Right atrium auricular region (tissue), 2 donors: Measurements from ENCODE around the gene VPS16. TPM values are rescaled to one million over a fixed set of nuclear protein-coding genes. Genes with fewer than 3 reads are reported as not detected.
A peak's percentile ranks its signal among the peaks of the same experiment; 100 is the strongest.

Source experiments
- DNase-seq: peaks from one replicate; pipeline ENCODE4 v3.0.0-alpha.2; 2019; ENCODE audit warnings: low spot score
- H3K27ac ChIP-seq, 2 donors: fragments of 200-600 bp; sonication (generic); 1 replicate in 1 of 2; 2 replicates in 1 of 2; pipeline ENCODE4 v1.5.1; 2016 to 2019
- H3K27me3 ChIP-seq, 2 donors: fragments of 200-600 bp; sonication (generic); one replicate each; pipeline versions ENCODE4 v1.5.1 to v1.6.0; 2017 to 2019
- H3K36me3 ChIP-seq: fragments of 200-600 bp; sonication (generic); one replicate; pipeline ENCODE4 v1.5.1; 2016
- H3K4me1 ChIP-seq, 2 donors: fragments of 200-600 bp; sonication (generic); one replicate each; pipeline versions ENCODE4 v1.5.1 to v1.6.0; 2017 to 2019
- H3K4me3 ChIP-seq, 2 donors: fragments of 200-600 bp; sonication (generic); 1 replicate in 1 of 2; 2 replicates in 1 of 2; pipeline ENCODE4 v1.5.1; 2017 to 2019; ENCODE audit warnings: mild to moderate bottlenecking in 1 of 2, moderate library complexity in 1 of 2
- H3K9me3 ChIP-seq, 2 donors: fragments of 200-600 bp; sonication (generic); one replicate each; pipeline ENCODE4 v1.5.1; 2019
- CTCF ChIP-seq, 2 donors: fragments of 200-600 bp; sonication (generic); IDR thresholded peaks; one replicate each; pipeline ENCODE4 v1.5.1; 2019; ENCODE audit warnings: antibody characterized with exemption in 2 of 2
- total RNA-seq, 2 donors: library from RNA; depleted of rRNA; stranded (reverse); fragments of >200 nt; gene quantifications; one replicate each; pipeline ENCODE4 v1.1.0, GENCODE V29; 2016

Gene VPS16
- 10 to 100 TPM; 12.8 to 16.4 TPM for total RNA-seq

GRCh38 chr20:2840138-2840966 lies at the start of gene VPS16, which contains the start of gene PCED1A:
TSS of gene VPS16 (plus strand) at chr20:2840745. CDS start at chr20:2840775, 30 bp downstream.
TSS of gene PCED1A (minus strand) at chr20:2840655. CDS start at chr20:2839912, 743 bp downstream.
- no peaks in the 10 kb centered on the region for H3K36me3 ChIP-seq
- H3K4me3 ChIP-seq: peak within 1 kb of the TSS; percentile 95 to 98
- H3K4me1 ChIP-seq: peaks cover 0 to 21% of the 10 kb centered on the region in 2 donors
- TF ChIP-seq CTCF (IDR thresholded peaks at IDR 0.05): no peak
- no peaks in the 10 kb centered on the region for H3K27me3 ChIP-seq
- no peaks in the 10 kb centered on the region for H3K9me3 ChIP-seq
- peak within 1 kb of the TSS; percentile 89 to 92 for H3K27ac ChIP-seq
- peak; percentile 85 for DNase-seq

- H3K27ac ChIP-seq: no peak overlapping the region
- TF ChIP-seq CTCF (IDR thresholded peaks at IDR 0.05): no peak
- no peak for DNase-seq
- no peaks in the 10 kb centered on the region for H3K36me3 ChIP-seq
- H3K27me3 ChIP-seq: no peaks in the 10 kb centered on the region
- H3K9me3 ChIP-seq: no peaks in the 10 kb centered on the region
- H3K4me3 ChIP-seq: no peak overlapping the region
- H3K4me1 ChIP-seq: no peaks in the 10 kb centered on the region
Measured at GRCh38 chr20:2793471-2793870, 47.1 kb upstream of the VPS16 start.

GRCh38 chr20:2794202-2794748 lies 46.3 kb upstream of the VPS16 start:
- DNase-seq: no peak
- Histone ChIP-seq H3K4me3 (no peak overlapping the region), H3K4me1 (no peaks in the 10 kb centered on the region), H3K27me3 (no peaks in the 10 kb centered on the region), H3K36me3 (no peaks in the 10 kb centered on the region), H3K9me3 (no peaks in the 10 kb centered on the region), H3K27ac (no peak overlapping the region)
- no peak for TF ChIP-seq CTCF (IDR thresholded peaks at IDR 0.05)

- H3K27ac ChIP-seq: no peak overlapping the region
- peaks cover 0 to 6% of the 10 kb centered on the region in 2 donors for H3K4me1 ChIP-seq
- no peak for DNase-seq
- H3K36me3 ChIP-seq: no peaks in the 10 kb centered on the region
- no peak for TF ChIP-seq CTCF (IDR thresholded peaks at IDR 0.05)
- no peaks in the 10 kb centered on the region for H3K9me3 ChIP-seq
- no peaks in the 10 kb centered on the region for H3K27me3 ChIP-seq
- no peak overlapping the region for H3K4me3 ChIP-seq
Measured at GRCh38 chr20:2794866-2795447, 45.6 kb upstream of the VPS16 start.

- peaks cover 0 to 11% of the 10 kb centered on the region in 2 donors for H3K4me1 ChIP-seq
- no peak for TF ChIP-seq CTCF (IDR thresholded peaks at IDR 0.05)
- no peak overlapping the region for H3K27ac ChIP-seq
- no peak overlapping the region for H3K4me3 ChIP-seq
- H3K27me3 ChIP-seq: peaks cover 0 to 2% of the 10 kb centered on the region in 2 donors
- H3K9me3 ChIP-seq: no peaks in the 10 kb centered on the region
- H3K36me3 ChIP-seq: no peaks in the 10 kb centered on the region
- no peak for DNase-seq
Measured at GRCh38 chr20:2795451-2795850, 45.1 kb upstream of the VPS16 start.
